HEK293 (cell line): ENCODE results near the gene RPS6KB2.

Experiments used
- BCL11B ChIP-seq: fragments of 450-650 bp; formaldehyde crosslinking; IDR thresholded peaks from 2 replicates; pipeline ENCODE4 v1.5.1; 2016; ENCODE audit warnings: low read depth, missing biosample characterization, missing genetic modification characterization
- EGR2 ChIP-seq: fragments of 450-650 bp; formaldehyde crosslinking; IDR thresholded peaks from 2 replicates; pipeline ENCODE4 v1.5.1; 2016; ENCODE audit warnings: low read depth, missing biosample characterization, missing genetic modification characterization
- KLF1 ChIP-seq: fragments of 450-650 bp; formaldehyde crosslinking; IDR thresholded peaks from 2 replicates; pipeline ENCODE4 v1.5.1; 2016; ENCODE audit warnings: missing biosample characterization, missing genetic modification characterization
- KLF10 ChIP-seq: fragments of 450-650 bp; IDR thresholded peaks from 2 replicates; pipeline ENCODE4 v1.5.1; 2018; ENCODE audit warnings: missing biosample characterization, mild to moderate bottlenecking, missing genetic modification characterization
- KLF8 ChIP-seq: fragments of 450-650 bp; formaldehyde crosslinking; IDR thresholded peaks from 2 replicates; pipeline ENCODE4 v1.5.1; 2016; ENCODE audit warnings: missing biosample characterization, missing genetic modification characterization
- KLF9 ChIP-seq: fragments of 450-650 bp; formaldehyde crosslinking; IDR thresholded peaks from 2 replicates; pipeline ENCODE4 v1.5.1; 2016; ENCODE audit warnings: missing biosample characterization, missing genetic modification characterization, low read depth
- PATZ1 ChIP-seq: fragments of 450-650 bp; formaldehyde crosslinking; IDR thresholded peaks from 2 replicates; pipeline ENCODE4 v1.5.1; 2016; ENCODE audit warnings: missing biosample characterization, missing genetic modification characterization
- PRDM2 ChIP-seq: fragments of 450-650 bp; formaldehyde crosslinking; IDR thresholded peaks from 2 replicates; pipeline ENCODE4 v1.5.1; 2016; ENCODE audit warnings: missing biosample characterization, missing genetic modification characterization, borderline replicate concordance
- ZBTB44 ChIP-seq: fragments of 450-650 bp; IDR thresholded peaks from 2 replicates; pipeline ENCODE4 v1.5.1; 2018; ENCODE audit warnings: missing biosample characterization, mild to moderate bottlenecking, missing genetic modification characterization
- ZBTB7A ChIP-seq: fragments of 450-650 bp; formaldehyde crosslinking; IDR thresholded peaks from 2 replicates; pipeline ENCODE4 v1.5.1; 2016; ENCODE audit warnings: low read depth, missing biosample characterization, missing genetic modification characterization
- ZFHX2 ChIP-seq: fragments of 450-650 bp; formaldehyde crosslinking; conservative IDR thresholded peaks from 2 replicates; pipeline ENCODE4 v1.5.1; 2016; ENCODE audit warnings: missing biosample characterization, missing genetic modification characterization
- ZNF18 ChIP-seq: fragments of 450-650 bp; formaldehyde crosslinking; IDR thresholded peaks from 2 replicates; pipeline ENCODE4 v1.5.1; 2016; ENCODE audit warnings: missing biosample characterization, missing genetic modification characterization
- ZNF19 ChIP-seq: fragments of 450-650 bp; formaldehyde crosslinking; IDR thresholded peaks from 2 replicates; pipeline ENCODE4; 2016; ENCODE audit warnings: missing biosample characterization, missing genetic modification characterization, low read depth
- ZNF2 ChIP-seq: fragments of 450-650 bp; formaldehyde crosslinking; IDR thresholded peaks from 2 replicates; pipeline ENCODE4 v1.5.1; 2016; ENCODE audit warnings: missing biosample characterization, missing genetic modification characterization
- ZNF416 ChIP-seq: fragments of 450-650 bp; formaldehyde crosslinking; IDR thresholded peaks from 2 replicates; pipeline ENCODE4 v1.5.1; 2016; ENCODE audit warnings: missing biosample characterization, missing genetic modification characterization
- ZNF48 ChIP-seq: fragments of 450-650 bp; formaldehyde crosslinking; IDR thresholded peaks from 2 replicates; pipeline ENCODE4 v1.5.1; 2016; ENCODE audit warnings: missing biosample characterization, missing genetic modification characterization
- ZNF501 ChIP-seq: fragments of 450-650 bp; formaldehyde crosslinking; IDR thresholded peaks from 2 replicates; pipeline ENCODE4 v1.5.1; 2016; ENCODE audit warnings: missing biosample characterization, missing genetic modification characterization
- ZNF558 ChIP-seq: fragments of 450-650 bp; formaldehyde crosslinking; IDR thresholded peaks from 2 replicates; pipeline ENCODE4 v1.5.1; 2016; ENCODE audit warnings: missing biosample characterization, missing genetic modification characterization
- ZNF600 ChIP-seq: fragments of 450-650 bp; formaldehyde crosslinking; IDR thresholded peaks from 2 replicates; pipeline ENCODE4 v1.5.1; 2016; ENCODE audit warnings: missing biosample characterization, missing genetic modification characterization
- ZNF623 ChIP-seq: fragments of 450-650 bp; formaldehyde crosslinking; IDR thresholded peaks from 2 replicates; pipeline ENCODE4 v1.5.1; 2016; ENCODE audit warnings: missing biosample characterization, missing genetic modification characterization
- ZNF624 ChIP-seq: fragments of 450-650 bp; formaldehyde crosslinking; IDR thresholded peaks from 2 replicates; pipeline ENCODE4 v1.5.1; 2017; ENCODE audit warnings: missing biosample characterization, missing genetic modification characterization
- ZNF654 ChIP-seq: fragments of 450-650 bp; formaldehyde crosslinking; IDR thresholded peaks from 2 replicates; pipeline ENCODE4 v1.5.1; 2016; ENCODE audit warnings: low read depth, missing biosample characterization, missing genetic modification characterization
- ZNF660 ChIP-seq: fragments of 450-650 bp; IDR thresholded peaks from 2 replicates; pipeline ENCODE4 v1.5.1; 2018; ENCODE audit warnings: missing biosample characterization, mild to moderate bottlenecking, missing genetic modification characterization
- ZSCAN4 ChIP-seq: fragments of 450-650 bp; formaldehyde crosslinking; IDR thresholded peaks from 2 replicates; pipeline ENCODE4 v1.5.1; 2017; ENCODE audit warnings: missing biosample characterization, missing genetic modification characterization
- ZSCAN5A ChIP-seq: fragments of 450-650 bp; formaldehyde crosslinking; IDR thresholded peaks from 2 replicates; pipeline ENCODE4 v1.5.1; 2016; ENCODE audit warnings: missing biosample characterization, missing genetic modification characterization

RPS6KB2 gene

GRCh38 chr11:67436459-67437081 is 8.3 kb downstream of the RPS6KB2 start (continued):
- TF ChIP-seq PRDM2 (no peak), ZFHX2 (tag by site-specific recombination) (peak; percentile 35; the same call in 1 of the 2 replicates), ZNF416 (tag by site-specific recombination) (no peak), ZNF19 (no peak), ZNF660 (tag by site-specific recombination) (no peak), ZBTB44 (tag by site-specific recombination) (peak; percentile 38; the same call in 1 of the 2 replicates), ZNF623 (tag by site-specific recombination) (no peak), EGR2 (tag by site-specific recombination) (peak; percentile 55; the same call in 1 of the 2 replicates), ZNF558 (tag by site-specific recombination) (no peak), KLF10 (tag by site-specific recombination) (no peak), ZNF600 (no peak), ZNF654 (no peak), ZNF2 (tag by site-specific recombination) (no peak), ZNF18 (tag by site-specific recombination) (no peak), KLF9 (no peak), KLF8 (tag by site-specific recombination) (peak; percentile 54; the same call in 1 of the 2 replicates), ZNF624 (tag by site-specific recombination) (no peak), BCL11B (tag by site-specific recombination) (peak; percentile 28; the same call in 1 of the 2 replicates), ZBTB7A (no peak), ZSCAN4 (tag by site-specific recombination) (no peak), KLF1 (peak; percentile 44; the same call in 1 of the 2 replicates), ZNF501 (tag by site-specific recombination) (no peak), ZNF48 (tag by site-specific recombination) (no peak), ZSCAN5A (no peak), PATZ1 (tag by site-specific recombination) (peak; percentile 70)
